ENCODE results near the gene HNRNPUL1. TPM values are rescaled to one million over a fixed set of nuclear protein-coding genes. Genes with fewer than 3 reads are reported as not detected.

HNRNPUL1 gene
- total and polyA plus RNA-seq, 9 of the 15 experiments (the other 6 are each of a cell fraction or from before 2014, with no cell fraction given) = 7.3 to 211 (median 85.0) TPM

DNA sequence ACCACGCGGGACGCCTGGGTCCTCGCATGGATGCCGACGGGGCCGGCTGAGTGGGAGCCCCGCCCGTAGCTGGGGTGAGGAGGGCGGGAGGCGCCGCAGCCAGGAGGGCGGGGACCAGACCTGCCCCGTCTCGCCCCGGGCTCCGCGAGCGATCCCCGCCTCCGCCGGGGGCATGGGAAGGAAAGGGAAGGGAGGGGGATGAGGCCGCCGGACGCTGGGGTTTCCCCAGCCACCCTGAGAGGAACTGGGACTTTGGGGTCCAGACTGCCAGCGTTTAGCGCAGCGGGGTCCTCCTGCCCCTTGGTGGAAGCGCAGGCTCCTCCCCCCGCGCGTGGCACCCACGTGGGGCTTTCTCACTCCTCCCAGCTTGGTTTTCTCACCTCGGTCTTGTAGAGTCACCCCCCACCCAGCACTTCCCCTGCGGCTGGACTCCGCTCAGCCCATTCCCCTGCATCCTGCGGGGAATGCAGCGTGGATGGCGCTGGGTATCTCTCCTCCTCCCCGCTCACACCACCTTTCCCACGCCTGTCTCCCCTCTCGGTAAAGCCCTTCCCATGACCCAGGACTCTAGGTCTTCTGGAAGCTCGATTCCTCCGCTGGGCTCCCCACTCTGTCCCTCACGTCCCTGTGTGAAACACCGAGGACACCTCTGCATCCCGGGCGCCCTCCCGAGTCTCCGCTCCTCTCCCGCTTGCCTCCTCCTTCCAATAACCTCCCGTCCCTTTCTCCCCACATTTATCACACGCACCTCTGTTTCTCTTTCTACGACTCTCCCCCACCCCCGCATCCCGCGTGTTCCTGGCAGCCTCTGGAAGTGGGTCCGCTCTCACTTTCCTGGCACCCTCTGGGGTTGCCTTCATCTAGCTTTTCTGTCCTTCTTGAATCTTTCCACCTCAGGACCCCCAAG lies 87.4 kb downstream of the HNRNPUL1 start (continued):
- TF ChIP-seq, protein P1, sequence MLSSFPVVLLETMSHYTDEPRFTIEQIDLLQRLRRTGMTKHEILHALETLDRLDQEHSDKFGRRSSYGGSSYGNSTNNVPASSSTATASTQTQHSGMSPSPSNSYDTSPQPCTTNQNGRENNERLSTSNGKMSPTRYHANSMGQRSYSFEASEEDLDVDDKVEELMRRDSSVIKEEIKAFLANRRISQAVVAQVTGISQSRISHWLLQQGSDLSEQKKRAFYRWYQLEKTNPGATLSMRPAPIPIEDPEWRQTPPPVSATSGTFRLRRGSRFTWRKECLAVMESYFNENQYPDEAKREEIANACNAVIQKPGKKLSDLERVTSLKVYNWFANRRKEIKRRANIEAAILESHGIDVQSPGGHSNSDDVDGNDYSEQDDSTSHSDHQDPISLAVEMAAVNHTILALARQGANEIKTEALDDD (IDR thresholded peaks at IDR 0.05) = no peak
- TF ChIP-seq ZBTB17 (CRISPR knock-in tag; IDR thresholded peaks at IDR 0.05) (no peak), SETDB1 (IDR thresholded peaks at IDR 0.05; ENCODE audit: low read length) (no peak), RB1 (IDR thresholded peaks at IDR 0.05; ENCODE audit: low read depth) (peak; percentile 68; the same call in 1 of the 2 replicates), MEIS2 (IDR thresholded peaks at IDR 0.05; ENCODE audit: partially characterized antibody) (no peak), RBM14 (IDR thresholded peaks at IDR 0.05; ENCODE audit: borderline replicate concordance, insufficient read depth, low read depth, low read length) (0 out of 2 replicates have a peak, but pooled peaks have one; percentile 80), ZNF76 (CRISPR knock-in tag; IDR thresholded peaks at IDR 0.05; ENCODE audit: borderline replicate concordance) (no peak), ESRRB (CRISPR knock-in tag; IDR thresholded peaks at IDR 0.05; ENCODE audit: borderline replicate concordance) (no peak), SNIP1 (IDR thresholded peaks at IDR 0.05; ENCODE audit: low read depth) (no peak), STAT5B (CRISPR knock-in tag; IDR thresholded peaks at IDR 0.05) (no peak), RFX5 (IDR thresholded peaks at IDR 0.05; ENCODE audit: low read depth, low read length) (no peak), ZNF263 (CRISPR knock-in tag; IDR thresholded peaks at IDR 0.05; ENCODE audit: borderline replicate concordance) (peak; percentile 27), PCBP1 (IDR thresholded peaks at IDR 0.05; ENCODE audit: low read depth, low read length, poor library complexity, severe bottlenecking) (peak; percentile 74), HMGN3 (IDR thresholded peaks at IDR 0.05; ENCODE audit: borderline replicate concordance, extremely low read depth, insufficient read length, low read depth, low read length) (peak; percentile 62), ZNF431 (CRISPR knock-in tag; IDR thresholded peaks at IDR 0.05) (no peak), ZFP36 (IDR thresholded peaks at IDR 0.05; ENCODE audit: low read depth, low read length, partially characterized antibody) (no peak), RCOR1 (IDR thresholded peaks at IDR 0.05; ENCODE audit: borderline replicate concordance in 1 of 2, low read depth in 2 of 2, low read length in 2 of 2) (no peak)
- TF ChIP-seq, protein P2, sequence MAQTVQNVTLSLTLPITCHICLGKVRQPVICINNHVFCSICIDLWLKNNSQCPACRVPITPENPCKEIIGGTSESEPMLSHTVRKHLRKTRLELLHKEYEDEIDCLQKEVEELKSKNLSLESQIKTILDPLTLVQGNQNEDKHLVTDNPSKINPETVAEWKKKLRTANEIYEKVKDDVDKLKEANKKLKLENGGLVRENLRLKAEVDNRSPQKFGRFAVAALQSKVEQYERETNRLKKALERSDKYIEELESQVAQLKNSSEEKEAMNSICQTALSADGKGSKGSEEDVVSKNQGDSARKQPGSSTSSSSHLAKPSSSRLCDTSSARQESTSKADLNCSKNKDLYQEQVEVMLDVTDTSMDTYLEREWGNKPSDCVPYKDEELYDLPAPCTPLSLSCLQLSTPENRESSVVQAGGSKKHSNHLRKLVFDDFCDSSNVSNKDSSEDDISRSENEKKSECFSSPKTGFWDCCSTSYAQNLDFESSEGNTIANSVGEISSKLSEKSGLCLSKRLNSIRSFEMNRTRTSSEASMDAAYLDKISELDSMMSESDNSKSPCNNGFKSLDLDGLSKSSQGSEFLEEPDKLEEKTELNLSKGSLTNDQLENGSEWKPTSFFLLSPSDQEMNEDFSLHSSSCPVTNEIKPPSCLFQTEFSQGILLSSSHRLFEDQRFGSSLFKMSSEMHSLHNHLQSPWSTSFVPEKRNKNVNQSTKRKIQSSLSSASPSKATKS (CRISPR knock-in tag; IDR thresholded peaks at IDR 0.05) = no peak
- TF ChIP-seq, protein P3, sequence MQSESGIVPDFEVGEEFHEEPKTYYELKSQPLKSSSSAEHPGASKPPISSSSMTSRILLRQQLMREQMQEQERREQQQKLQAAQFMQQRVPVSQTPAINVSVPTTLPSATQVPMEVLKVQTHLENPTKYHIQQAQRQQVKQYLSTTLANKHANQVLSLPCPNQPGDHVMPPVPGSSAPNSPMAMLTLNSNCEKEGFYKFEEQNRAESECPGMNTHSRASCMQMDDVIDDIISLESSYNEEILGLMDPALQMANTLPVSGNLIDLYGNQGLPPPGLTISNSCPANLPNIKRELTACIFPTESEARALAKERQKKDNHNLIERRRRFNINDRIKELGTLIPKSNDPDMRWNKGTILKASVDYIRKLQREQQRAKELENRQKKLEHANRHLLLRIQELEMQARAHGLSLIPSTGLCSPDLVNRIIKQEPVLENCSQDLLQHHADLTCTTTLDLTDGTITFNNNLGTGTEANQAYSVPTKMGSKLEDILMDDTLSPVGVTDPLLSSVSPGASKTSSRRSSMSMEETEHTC (IDR thresholded peaks at IDR 0.05) = no peak
- TF ChIP-seq, protein P4, sequence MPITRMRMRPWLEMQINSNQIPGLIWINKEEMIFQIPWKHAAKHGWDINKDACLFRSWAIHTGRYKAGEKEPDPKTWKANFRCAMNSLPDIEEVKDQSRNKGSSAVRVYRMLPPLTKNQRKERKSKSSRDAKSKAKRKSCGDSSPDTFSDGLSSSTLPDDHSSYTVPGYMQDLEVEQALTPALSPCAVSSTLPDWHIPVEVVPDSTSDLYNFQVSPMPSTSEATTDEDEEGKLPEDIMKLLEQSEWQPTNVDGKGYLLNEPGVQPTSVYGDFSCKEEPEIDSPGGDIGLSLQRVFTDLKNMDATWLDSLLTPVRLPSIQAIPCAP (CRISPR knock-in tag; IDR thresholded peaks at IDR 0.05; ENCODE audit: borderline replicate concordance) = no peak
- TF ChIP-seq, protein P5, sequence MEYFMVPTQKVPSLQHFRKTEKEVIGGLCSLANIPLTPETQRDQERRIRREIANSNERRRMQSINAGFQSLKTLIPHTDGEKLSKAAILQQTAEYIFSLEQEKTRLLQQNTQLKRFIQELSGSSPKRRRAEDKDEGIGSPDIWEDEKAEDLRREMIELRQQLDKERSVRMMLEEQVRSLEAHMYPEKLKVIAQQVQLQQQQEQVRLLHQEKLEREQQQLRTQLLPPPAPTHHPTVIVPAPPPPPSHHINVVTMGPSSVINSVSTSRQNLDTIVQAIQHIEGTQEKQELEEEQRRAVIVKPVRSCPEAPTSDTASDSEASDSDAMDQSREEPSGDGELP (CRISPR knock-in tag; IDR thresholded peaks at IDR 0.05; ENCODE audit: borderline replicate concordance) = 0 out of 2 replicates have a peak, but pooled peaks have one; percentile 43

Data from K562 (cell line).